Embryonic facial prominence (tissue), 1 donor: ENCODE measurements around the gene PFKL.
"Not testable (repeated sequence)": the region's sequence is repeated elsewhere in the genome, so short reads cannot be mapped to it uniquely, and the experiment has no call there.

ENCODE experiments used
- DNase-seq: peaks from one replicate; pipeline ENCODE4 v3.0.0-alpha.2; 2016; ENCODE audit errors: extremely low spot score

PFKL gene

DNA sequence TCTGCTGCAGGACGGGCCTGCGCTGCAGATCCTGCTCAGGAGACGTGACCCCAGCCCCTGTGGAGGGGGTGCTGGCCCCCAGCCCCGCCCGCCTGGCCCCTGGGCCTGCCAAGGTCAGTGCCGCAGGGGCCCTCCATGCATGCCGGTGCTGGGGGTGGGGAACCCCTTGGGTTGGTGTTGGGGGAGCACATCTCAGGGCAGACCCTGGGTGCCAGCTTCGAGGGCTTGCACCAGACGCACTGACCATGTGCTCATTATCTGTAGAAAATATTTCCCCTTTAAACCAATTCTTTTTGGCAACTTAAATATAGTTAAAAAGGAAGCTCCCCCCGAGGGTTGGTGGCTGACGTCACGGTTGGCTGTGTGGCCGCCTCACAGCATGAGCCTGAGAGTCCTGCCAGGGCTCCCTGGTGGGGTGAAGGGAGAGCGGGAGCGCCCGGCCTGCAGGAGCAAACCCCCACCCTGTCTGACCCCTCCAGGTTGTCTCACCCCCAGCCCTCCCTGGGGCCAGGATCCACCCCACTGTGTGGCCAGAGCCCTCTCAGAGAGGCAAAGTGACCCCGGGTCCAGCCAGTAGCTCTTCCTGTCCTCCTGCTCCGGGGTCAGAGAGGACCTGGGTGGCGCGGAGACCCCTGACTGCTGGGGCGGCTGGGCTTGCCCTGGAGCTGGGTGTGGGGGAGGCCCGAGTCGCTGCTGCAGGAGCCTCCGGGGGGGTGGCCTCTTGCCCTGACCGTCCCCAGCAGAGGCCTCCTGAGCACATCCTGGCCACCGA, 5.3 kb upstream of the PFKL start:
- DNase-seq: no peak

DNA sequence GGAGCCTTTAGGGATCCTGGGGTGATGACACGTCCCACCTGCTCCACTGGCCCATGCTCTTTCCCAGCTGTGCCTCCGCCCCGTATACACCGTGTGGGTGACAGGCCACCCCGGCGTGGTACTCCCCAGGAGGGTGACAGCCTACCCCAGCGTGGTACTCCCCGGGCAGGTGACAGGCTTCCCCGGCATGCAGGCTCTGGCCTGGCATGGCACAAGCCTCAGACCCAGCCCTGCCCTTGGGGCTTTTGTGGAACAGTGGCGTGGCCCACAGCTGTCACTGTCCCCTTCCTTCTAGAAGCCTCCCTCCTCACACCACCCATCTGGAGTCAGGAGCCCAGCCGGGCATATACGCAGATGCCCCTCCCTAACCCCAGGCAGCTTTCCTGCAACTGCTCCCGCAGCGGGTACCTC, 4.7 kb upstream of the PFKL start:
- no peak for DNase-seq

DNA sequence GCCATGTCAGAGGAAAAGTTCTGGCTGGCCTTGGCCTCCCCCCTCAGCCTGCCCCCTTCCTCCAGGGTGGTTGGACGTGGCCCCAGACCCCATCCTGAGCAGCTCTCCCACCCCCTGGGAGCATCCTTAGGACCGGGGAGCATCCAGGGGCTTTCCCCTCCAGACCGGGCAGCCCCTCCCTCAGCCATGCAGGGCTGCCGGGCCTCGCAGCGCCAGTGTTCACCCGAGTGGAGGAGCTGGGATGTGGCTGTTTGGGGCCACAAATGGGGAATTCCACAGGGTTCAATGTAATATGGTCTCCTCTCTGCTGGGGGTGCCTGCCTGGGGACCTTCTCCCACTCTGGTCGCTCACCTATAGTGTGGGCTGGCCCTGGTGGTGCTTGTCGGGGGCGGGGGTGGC, 4.2 kb upstream of the PFKL start:
- DNase-seq: no peak

DNA sequence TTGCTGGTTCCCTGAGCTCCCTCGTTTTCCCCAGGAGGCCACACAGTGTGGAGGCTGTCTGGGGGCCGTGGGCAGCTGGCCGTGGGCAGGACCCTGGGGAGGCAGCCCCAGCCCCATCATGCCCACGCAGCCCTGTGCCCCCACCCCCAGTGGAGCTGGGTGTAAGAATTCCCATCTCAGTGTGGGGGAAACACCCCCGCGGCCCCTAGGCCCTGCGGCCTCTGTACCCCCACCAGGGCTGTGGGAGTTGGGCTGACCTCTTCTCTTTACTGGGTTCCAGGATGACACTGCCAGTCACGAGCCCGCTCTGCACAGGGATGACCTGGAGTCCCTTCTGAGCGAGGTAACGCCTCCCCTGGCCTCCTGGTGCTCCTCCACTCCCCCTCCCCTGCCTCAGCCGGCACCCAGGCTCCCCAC, 3.7 kb upstream of the PFKL start:
- no peak for DNase-seq

DNA sequence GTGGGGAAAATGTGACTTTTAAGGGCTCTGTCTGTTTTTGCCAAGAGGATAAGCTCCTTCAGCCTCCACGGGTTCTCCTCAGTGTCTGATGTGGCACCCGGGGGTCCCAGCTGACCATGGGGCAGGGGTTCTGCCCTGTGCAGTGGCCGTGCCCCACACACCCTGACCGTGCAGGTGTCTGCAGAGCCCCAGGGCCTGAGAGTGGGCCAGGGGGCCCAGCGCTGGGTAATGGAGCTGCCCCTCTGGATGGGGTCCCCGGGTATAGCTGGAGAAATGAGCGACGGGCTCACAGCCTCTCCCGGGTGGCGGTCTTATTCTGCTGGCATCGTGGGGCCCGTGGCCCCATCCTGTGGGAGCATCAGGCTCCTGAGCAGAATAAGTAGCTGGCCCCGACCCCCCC, 2.9 kb upstream of the PFKL start:
- DNase-seq: no peak

DNA sequence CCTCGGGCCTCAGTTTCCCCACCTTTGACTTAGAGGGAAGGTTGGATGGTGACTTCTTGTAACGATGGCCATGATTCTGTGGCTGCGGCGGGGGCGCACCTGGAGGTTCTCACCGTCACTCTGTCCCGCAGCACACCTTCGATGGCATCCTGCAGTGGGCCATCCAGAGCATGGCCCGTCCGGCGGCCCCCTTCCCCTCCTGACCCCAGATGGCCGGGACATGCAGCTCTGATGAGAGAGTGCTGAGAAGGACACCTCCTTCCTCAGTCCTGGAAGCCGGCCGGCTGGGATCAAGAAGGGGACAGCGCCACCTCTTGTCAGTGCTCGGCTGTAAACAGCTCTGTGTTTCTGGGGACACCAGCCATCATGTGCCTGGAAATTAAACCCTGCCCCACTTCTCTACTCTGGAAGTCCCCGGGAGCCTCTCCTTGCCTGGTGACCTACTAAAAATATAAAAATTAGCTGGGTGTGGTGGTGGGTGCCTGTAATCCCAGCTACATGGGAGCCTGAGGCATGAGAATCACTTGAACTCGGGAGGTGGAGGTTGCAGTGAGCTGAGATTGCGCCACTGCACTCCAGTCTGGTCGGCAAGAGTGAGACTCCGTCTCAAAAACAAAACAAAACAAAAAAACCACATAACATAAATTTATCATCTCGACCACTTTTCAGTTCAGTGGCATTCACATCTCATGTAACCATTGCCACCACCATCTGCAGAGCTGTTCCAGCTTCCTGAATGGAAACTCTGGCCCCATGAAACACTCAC, 2.1 kb upstream of the PFKL start:
- peak; percentile 44 for DNase-seq

DNA sequence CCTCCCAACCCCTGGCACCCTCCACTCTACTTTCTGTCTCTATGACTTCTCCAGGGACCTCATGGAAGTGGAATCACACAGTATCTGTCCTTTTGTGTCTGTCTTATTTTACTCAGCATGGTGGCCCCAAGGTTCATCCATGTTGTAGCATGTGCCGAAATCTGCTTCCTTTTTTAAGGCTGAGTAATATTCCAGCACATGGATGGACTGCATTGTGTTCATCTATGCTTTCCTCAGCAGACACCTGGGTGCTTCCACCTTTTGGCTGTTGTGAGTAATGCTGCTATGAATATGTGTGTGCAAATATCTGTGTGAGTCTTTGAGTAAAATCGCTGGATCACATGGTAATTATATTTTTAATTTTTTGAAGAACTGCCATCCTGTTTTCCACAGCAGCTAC, 1.6 kb upstream of the PFKL start:
- DNase-seq: no peak

DNA sequence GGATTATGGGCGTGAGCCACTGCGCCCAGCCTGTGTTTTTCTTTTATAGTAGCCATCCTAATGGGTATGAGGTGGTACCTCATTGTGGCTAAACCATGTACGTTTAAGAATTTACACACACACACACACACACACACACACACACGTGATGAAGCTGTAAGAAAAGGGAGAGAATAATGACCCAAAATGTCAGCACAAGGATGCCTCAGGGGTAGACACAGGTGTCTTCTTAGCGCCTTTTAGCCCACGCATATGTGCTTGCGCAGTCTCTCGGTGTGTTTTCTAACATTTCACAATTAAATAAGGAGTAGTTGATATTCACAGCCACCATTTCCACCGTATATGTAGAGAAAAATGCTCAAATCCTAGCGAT, 782 bp upstream of the PFKL start:
- no peak for DNase-seq

DNA sequence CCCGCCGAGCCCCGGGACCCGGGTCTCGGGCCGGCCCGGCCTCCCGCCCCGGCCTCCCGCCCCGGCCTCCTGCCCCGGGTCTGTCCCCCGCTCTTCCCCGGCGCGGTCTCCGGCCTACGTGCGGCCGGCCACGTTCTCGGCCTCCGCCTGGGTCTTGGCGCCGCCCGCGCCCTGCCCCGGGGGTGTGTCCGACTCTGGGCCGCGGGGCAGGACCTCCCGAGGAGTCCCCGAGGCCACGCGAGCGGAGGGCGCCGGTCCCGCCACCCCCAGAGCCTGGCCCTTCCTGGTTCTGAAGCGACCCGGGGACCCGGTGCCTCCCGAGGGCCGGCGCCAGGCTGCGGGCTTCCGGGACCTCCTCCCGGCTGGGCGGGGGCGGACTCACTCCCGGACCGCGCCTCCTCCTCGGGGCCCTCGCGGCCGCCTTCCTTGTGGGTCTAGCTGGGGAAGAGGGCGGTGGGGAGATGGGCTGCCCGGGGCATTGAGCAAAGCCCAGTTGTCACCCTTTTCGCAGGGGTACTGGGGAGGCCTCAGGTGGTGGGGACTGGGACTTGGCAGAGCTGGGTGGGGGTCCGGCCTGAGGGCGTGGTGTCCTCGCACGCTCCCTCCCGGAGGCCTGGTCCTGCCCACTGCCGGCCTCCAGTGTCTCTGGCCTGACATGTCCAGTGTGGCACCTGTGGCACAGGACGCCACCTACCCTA, 558 bp downstream of the PFKL start:
- DNase-seq: no peak

DNA sequence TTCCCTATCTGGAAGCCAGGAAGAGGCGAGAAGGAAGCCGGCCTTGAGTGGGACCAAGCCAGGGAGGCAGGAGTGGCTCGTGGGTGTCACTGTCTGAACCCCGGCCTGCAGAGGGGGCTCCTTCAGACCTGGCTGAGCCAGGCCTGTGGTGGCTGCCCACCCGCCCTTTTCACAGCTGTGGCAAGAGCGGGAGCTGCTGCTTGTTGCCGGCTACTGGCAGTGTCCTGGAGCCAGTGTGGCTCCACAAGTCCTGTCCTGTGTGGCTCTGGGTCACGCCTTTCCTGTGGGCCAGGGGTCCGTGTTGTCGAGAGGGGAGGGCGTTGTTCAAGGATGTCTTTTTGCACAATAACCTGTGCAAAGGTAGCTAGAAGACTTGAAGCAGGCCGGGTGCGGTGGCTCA, 1.3 kb downstream of the PFKL start:
- no peak for DNase-seq

DNA sequence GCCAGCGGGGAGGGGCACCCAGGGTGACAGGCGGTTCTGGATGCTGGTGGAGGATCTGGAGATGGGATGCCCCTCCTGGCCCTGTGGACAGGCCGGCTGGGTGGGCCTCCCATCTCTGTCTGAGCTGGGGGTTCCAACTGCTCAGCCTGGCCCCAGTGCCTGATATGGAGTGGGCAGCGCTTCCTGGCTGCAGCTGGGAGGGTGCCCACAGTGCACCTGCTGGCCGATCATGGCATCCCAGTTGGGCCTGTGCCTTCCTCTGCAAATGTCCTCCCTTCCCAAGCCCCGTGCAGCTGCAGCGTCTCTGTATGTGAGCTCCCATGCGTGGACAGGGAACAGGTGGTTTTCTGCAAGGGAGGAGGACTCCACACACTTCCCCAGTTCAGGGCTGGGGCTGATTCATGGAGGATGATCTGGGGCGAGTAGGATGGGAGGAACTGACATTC, 2.1 kb downstream of the PFKL start:
- DNase-seq: no peak

DNA sequence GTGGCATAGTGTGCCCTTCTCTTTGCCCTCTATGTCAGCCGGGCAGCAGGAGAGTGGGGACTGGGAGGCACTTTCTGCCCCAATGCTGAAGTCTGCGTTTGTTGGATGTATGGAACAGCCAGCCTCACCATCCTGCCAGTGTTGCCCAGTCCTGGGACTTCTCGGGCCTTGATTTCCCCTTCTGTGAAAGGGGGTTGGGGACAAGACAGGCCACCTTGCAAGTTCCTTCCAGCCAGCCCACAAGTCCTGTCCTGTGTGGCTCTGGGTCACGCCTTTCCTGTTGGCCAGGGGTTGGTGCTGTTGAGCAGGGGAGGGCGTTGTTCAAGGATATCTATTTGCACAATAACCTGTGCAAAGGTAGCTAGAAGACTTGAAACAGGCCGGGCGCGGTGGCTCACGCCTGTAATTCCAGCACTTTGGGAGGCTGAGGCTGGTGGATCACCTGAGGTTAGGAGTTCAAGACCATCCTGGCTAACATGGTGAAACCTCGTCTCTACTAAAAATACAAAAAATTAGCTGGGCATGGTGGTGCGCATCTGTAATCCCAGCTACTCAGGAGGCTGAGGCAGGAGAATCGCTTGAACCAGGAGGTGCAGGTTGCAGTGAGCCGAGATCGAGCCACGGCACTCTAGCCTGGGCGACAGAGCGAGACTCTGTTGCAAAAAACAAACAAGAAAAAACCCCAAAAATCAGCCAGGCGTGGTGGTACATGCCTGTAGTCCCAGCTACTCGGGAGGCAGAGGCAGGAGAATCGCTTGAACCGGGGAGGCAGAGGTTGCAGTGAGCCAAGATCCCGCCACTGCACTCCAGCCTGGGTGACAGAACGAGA, 2.9 kb downstream of the PFKL start:
- DNase-seq: not testable (repeated sequence)

DNA sequence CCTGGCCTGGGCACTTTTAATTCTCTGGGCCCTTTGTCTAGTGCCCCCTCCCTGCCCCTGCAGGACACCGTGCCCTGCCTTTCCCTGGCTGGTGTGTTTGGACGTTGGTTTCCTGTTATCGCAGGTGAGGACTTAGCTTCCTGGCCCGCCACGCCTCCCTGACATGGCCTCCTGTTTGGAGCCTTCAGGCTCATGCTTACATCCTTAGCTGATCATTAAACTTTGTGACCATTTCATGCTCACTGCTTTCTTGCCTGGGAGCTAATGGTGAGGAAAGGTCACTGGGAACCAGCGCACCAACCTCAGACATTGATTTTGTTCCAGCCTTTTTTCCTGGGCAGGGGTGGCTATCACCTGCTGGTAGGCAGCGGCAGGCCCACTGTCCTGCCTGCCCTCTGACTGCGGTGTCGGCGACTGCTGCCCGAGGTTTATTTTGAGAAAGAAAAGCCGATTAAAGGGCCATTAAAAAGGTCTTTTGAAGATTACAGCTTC, 3.7 kb downstream of the PFKL start:
- no peak for DNase-seq

DNA sequence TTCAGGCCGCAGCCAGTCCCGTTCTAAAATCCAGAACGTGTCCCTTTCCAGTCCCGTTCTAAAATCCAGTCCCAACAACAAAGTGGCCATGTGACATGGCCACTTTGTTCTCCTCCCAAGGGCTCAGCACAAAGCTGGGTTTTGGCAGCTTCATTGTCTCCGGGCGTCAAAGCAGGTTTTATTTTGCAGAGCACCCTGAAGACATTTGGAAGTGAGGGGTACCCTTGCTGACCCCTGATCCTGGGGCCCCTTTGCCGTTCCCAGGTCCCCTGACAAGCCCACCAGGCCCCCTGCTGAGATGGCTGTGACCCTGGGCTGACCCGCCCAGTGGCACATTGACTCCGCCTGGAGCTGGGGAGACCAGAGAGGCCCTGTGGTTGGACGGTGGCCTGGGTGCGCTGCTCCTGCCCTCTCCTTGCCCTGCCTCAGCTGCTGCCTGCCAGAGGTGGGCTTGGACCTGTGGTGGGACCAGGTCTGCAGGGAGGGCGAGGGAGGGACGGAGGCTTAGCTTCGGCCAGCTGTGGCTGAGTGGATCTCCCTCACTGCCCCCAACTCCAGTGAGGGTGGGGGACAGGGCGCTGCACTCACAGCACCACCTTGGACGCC, 4.3 kb downstream of the PFKL start:
- no peak for DNase-seq

DNA sequence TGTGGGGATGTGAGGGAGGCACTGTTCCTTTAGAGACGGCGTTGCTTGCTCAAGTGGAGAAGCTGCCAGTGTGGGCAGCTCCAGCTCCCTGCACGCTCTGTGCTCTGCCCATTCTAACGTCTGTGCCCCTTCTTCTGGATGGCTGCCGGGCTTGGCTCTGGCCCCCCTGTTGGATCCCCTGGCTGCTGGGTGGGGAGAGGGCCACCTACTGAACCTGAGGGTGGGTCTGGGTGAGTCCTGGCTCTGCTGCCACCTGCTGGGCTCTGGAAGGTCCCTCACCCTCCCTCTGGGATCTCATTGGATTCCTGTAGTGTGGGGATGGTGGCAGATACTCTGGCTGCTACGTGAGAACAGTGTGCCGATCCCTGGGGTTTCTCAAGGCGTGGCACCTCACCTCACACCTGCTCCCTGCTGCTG, 5.0 kb downstream of the PFKL start:
- DNase-seq: no peak

DNA sequence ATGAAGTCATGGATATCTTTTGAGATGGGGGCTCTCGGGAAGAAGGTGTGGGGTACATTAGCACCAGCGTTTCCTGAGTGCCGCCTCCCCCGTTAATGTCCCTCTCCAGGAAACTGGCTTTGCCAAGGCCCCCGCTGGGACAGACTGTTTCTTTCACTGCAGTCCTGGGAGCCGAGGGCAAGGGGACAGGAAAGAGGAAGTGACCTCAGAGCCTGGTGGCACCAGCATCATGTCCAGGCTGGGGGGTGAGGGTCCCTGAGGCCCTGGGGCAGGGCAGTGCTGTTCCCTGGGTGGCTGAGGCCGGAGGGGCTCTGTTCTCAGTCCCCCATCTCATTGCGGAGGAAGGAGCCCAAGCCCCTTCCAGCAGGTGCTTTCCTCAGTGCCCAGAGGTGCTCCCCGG, 5.8 kb downstream of the PFKL start:
- DNase-seq: no peak

DNA sequence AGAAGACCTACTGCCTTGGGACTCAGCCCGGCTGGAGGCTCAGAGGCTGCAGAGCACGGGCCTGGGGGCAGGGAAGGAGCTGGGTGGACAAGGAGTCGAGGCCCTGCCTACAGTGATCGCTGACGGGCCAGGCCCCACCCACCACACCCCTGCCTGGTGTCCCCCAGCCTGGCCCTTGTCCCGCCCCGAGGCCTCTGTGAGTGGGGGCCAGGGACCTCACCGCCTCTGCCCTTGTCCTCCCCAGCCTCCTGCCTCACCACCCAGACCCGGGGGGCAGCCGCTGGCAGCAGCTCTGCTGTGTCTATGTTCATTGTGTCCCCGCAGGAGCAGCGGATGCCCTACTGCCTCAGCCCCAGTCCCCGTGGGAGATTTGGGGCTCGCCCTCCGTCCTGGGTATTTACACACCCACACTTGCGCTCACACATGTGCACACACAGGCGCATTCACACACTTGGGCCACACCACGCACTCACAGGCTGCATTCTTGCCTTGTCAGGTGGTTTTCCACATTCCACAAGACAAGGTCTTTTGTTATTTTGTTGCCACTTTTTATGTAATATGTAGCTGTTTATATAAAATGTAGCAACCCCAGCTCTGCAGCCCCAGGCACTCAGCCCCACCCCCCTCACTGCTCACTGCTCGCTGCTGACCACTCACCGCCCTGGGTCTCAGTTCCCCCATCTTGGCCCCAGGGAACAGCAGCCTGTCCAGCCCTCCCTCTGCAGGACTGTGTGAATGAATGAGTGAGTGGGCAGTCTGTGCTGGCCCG, 7.3 kb downstream of the PFKL start:
- no peak for DNase-seq

DNA sequence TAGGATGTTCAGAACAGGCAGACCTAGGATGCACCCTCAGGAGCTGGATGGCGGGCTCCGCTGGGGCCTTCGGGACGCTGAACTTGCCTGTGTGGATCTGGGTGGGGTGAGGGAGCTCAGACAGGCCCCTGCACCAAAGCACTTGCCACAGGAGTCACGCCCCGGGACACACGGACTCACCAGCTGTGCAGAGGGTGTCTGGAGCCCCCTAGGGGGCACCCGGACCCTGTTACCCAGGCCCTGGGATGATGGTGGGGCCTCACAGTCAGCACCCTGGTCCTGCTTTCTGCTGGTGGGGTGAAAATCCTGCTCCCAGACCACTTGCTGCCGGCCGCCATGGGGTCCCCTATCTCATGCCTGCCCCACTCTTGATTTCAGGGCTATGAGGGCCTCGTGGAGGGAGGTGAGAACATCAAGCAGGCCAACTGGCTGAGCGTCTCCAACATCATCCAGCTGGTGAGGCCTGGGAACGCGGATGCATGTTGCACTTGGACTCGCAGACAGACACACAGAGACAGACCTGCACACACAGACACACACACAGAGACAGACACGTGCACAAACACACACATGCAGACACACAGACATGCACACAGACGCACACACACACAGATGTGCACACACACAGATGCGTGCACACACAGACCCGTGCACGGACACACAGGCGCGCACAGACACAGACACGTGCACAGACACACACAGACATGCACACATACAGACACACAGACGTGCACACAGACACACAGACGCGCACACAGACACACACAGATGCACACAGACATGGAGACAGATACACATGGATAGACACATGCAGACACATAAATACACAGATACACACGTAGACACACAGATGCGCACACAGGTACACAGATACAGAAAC, 11.0 kb downstream of the PFKL start:
- no peak for DNase-seq

DNA sequence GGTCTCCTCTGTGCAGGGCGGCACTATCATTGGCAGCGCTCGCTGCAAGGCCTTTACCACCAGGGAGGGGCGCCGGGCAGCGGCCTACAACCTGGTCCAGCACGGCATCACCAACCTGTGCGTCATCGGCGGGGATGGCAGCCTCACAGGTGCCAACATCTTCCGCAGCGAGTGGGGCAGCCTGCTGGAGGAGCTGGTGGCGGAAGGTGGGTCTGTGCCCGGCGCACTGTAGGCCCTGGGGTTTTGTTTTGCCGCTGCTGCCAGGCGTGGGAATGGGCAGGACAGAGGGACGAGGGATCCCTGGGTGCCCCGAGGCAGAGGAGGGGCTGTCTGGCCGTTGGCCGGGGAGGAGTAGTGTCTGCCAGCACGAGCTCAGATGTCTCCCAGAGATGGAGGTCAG, 12.2 kb downstream of the PFKL start:
- DNase-seq: no peak
